Calu3 (cell line): ENCODE measurements around the gene MORN5. TPM values are rescaled to one million over a fixed set of nuclear protein-coding genes. Genes with fewer than 3 reads are reported as not detected.
A peak's percentile ranks its signal among the peaks of the same experiment; 100 is the strongest.

Experiments used
- BruUV-seq: library from RNA; stranded (reverse); fragments of 400-500 nt; replicated peaks from 2 replicates; lab custom pipeline; 2021; lab: Mats Ljungman, UMichigan
- CTCF ChIA-PET: fragments of 300-600 bp; sonication (Branson Sonifier 250); formaldehyde crosslinking; loops from one replicate; lab custom pipeline; 2022; ENCODE audit warnings: antibody characterized with exemption; lab: Charles Lee
- DNase-seq: peaks from one replicate; pipeline ENCODE4 v3.0.0; 2022
- H3K27ac Mint-ChIP-seq: one replicate; pipeline ENCODE4 v1.8.0; 2022; ENCODE audit warnings: mixed read lengths; ENCODE audit not compliant: unreplicated experiment
- H3K27me3 Mint-ChIP-seq: one replicate; pipeline ENCODE4 v1.8.0; 2022; ENCODE audit warnings: mixed read lengths; ENCODE audit not compliant: unreplicated experiment
- H3K36me3 Mint-ChIP-seq: one replicate; pipeline ENCODE4 v1.8.0; 2022; ENCODE audit warnings: mild to moderate bottlenecking, moderate library complexity, mixed read lengths; ENCODE audit not compliant: insufficient read depth, unreplicated experiment
- H3K4me1 Mint-ChIP-seq: one replicate; pipeline ENCODE4 v1.8.0; 2022; ENCODE audit warnings: mild to moderate bottlenecking, low read depth, mixed read lengths; ENCODE audit not compliant: unreplicated experiment
- H3K4me3 Mint-ChIP-seq: one replicate; pipeline ENCODE4 v1.8.0; 2022; ENCODE audit warnings: mild to moderate bottlenecking, low read depth, moderate library complexity, mixed read lengths; ENCODE audit not compliant: unreplicated experiment
- H3K9me3 Mint-ChIP-seq: one replicate; pipeline ENCODE4 v1.8.0; 2022; ENCODE audit warnings: low read depth, mixed read lengths; ENCODE audit not compliant: unreplicated experiment
- intact Hi-C: fragments of 100-400 bp; cut with micrococcal nuclease; formaldehyde crosslinking; loops from one replicate; pipeline ENCODE4 v1.10.0; 2022; ENCODE audit not compliant: unreplicated experiment
- total RNA-seq: library from RNA; stranded (reverse); gene quantifications from 2 replicates; pipeline ENCODE4 v1.2.3, GENCODE V29; 2022
- TF ChIP-seq, protein P1 (sequence below): fragments of 200-600 bp; IDR thresholded peaks from one replicate; pipeline ENCODE4 v1.8.0; 2022; ENCODE audit warnings: antibody characterized with exemption; ENCODE audit not compliant: unreplicated experiment

Gene MORN5
- total RNA-seq, 1 experiment from 2014 or later: not detected

DNA sequence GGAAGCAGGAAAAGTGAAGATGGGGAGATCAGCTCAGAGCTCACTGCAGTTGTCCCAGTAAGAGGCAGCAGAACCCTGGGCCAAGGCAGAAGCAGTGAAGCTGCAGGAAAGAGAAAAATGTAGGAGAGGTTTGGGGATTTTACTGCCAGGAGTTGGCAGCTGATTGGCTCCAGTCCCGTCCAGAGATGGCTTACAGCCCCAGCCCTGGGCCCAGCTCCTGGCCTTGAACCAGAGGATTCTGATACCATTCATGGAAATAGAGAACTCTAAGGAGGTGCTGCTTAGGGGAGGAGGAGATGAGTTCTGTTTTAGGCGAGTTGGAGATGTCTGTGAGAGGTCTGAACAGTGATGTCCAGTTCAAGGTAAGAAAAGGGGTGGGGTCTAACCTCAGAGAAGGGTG lies 4.6 kb downstream of the MORN5 start:
- H3K9me3 Mint-ChIP-seq: no peaks in the 10 kb centered on the region
- peaks cover 91% of the 10 kb centered on the region for H3K27me3 Mint-ChIP-seq
- CTCF ChIA-PET: interaction anchor here (0.6 kb wide), 1 partner anchor 470 kb away, joined by 4 read pairs; no protein-coding TSS in a partner anchor

DNA sequence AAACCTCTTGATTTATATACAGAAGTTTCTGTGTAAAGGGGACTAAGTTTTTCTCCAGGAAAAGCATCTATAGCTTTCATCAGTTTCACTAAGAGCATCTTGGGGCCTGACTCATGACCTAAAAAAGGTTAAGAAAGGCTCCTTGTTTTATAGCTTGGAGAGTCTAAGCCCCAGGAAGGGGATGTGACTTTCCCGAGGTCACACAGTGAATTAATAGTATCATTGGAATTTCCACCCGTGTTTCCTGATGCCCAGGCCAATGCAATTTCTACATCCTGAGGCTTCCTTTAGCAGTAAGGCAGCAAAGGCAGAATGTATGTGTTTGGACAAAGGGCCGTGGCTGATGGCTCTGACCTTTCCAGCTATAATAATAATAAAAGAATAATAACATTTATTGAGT lies 8.6 kb downstream of the MORN5 start:
- Mint-ChIP-seq H3K4me1 (no peaks in the 10 kb centered on the region), H3K9me3 (no peaks in the 10 kb centered on the region), H3K27ac (no peak overlapping the region), H3K27me3 (peaks cover 89% of the 10 kb centered on the region), H3K4me3 (no peak overlapping the region), H3K36me3 (no peaks in the 10 kb centered on the region)
- BruUV-seq: no TSS peak
- no peak for DNase-seq
- CTCF ChIA-PET: no interaction called here
- TF ChIP-seq, protein P1, sequence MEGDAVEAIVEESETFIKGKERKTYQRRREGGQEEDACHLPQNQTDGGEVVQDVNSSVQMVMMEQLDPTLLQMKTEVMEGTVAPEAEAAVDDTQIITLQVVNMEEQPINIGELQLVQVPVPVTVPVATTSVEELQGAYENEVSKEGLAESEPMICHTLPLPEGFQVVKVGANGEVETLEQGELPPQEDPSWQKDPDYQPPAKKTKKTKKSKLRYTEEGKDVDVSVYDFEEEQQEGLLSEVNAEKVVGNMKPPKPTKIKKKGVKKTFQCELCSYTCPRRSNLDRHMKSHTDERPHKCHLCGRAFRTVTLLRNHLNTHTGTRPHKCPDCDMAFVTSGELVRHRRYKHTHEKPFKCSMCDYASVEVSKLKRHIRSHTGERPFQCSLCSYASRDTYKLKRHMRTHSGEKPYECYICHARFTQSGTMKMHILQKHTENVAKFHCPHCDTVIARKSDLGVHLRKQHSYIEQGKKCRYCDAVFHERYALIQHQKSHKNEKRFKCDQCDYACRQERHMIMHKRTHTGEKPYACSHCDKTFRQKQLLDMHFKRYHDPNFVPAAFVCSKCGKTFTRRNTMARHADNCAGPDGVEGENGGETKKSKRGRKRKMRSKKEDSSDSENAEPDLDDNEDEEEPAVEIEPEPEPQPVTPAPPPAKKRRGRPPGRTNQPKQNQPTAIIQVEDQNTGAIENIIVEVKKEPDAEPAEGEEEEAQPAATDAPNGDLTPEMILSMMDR: no peak
- intact Hi-C loops: no loop called here

More for the DNA sequence above, 4.6 kb downstream of the MORN5 start:
- Mint-ChIP-seq H3K4me1 (no peaks in the 10 kb centered on the region), H3K27ac (peak overlapping the region; percentile 37), H3K4me3 (no peak overlapping the region), H3K36me3 (peaks cover 7% of the 10 kb centered on the region)
- BruUV-seq: no TSS peak
- DNase-seq: no peak
- TF ChIP-seq, protein P1: no peak
- intact Hi-C loops: no loop called here

DNA sequence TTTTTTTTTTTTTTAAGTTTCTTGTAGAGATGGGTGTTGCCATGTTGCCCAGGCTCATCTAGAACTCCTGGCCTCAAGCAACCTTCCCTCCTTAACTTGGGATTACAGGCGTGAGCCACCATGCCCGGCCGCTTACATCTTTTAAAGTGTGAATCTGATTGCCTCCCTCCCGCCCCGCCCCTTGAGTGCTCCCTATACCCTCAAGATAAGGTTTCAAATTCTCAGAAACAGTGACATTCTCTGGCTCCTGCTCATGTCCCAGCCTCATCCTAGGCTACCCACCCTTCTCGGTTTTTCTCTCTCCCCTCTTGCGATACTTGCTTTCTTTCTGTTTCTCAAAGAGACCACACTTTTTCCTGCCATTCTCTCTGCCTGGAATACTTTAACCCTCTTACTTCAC lies 12.4 kb downstream of the MORN5 start:
- H3K27me3 Mint-ChIP-seq: peaks cover 74% of the 10 kb centered on the region
- H3K9me3 Mint-ChIP-seq: no peaks in the 10 kb centered on the region
- CTCF ChIA-PET: interaction anchor here (0.6 kb wide), 1 partner anchor 82 kb away, joined by 6 read pairs; no protein-coding TSS in a partner anchor

DNA sequence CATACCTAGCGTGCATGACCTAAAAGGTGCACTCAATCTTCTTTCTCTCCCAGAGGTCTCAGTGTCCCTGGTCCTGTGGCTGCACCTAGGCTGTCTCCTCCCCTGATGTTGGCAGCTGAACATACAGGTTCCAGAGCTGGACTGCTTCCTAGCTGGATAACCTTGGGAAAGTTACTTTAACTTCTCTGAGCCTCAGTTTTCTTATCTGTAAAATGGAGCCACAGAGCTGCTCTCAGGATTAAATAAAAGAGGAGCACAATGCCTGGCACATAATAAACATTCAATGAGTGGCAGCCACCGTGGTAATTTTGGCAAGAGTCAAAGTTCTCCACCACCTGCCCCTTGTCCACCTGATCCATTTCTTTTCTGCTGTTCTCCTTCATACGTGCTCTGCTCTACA lies 14.0 kb downstream of the MORN5 start:
- DNase-seq: no peak
- Mint-ChIP-seq H3K27me3 (peaks cover 58% of the 10 kb centered on the region), H3K36me3 (no peaks in the 10 kb centered on the region)

More for the DNA sequence above, 12.4 kb downstream of the MORN5 start:
- no peak overlapping the region for H3K4me3 Mint-ChIP-seq
- no peak for DNase-seq
- no peaks in the 10 kb centered on the region for H3K36me3 Mint-ChIP-seq
- no peaks in the 10 kb centered on the region for H3K4me1 Mint-ChIP-seq
- no TSS peak for BruUV-seq
- intact Hi-C loops: no loop called here
- H3K27ac Mint-ChIP-seq: no peak overlapping the region
- TF ChIP-seq, protein P1: no peak

More for the DNA sequence above, 14.0 kb downstream of the MORN5 start:
- Mint-ChIP-seq H3K9me3 (no peaks in the 10 kb centered on the region), H3K27ac (no peak overlapping the region), H3K4me3 (no peak overlapping the region), H3K4me1 (no peaks in the 10 kb centered on the region)
- no TSS peak for BruUV-seq
- TF ChIP-seq, protein P1: no peak
- intact Hi-C loops: no loop called here
- CTCF ChIA-PET: no interaction called here
